ENCODE data around the gene MUS81.

MUS81 gene

GRCh38 chr11:65873318-65874156 is 13.3 kb downstream of the MUS81 start:
- Histone ChIP-seq H3K4me3 (ENCODE audit: insufficient read depth, low read depth, low read length) (peak overlapping the region; percentile 44), H3K4me1 (ENCODE audit: control insufficient read depth, insufficient read depth, low read length) (peaks cover 4% of the 10 kb centered on the region), H3K9me3 (ENCODE audit: control insufficient read depth, low read length) (no peaks in the 10 kb centered on the region), H3K27ac (ENCODE audit: insufficient read depth, low read depth, low read length, poor library complexity, severe bottlenecking) (no peak overlapping the region), H3K27me3 (ENCODE audit: control insufficient read depth, insufficient read depth, low read length, poor library complexity, severe bottlenecking) (peaks cover 19% of the 10 kb centered on the region), H3K36me3 (ENCODE audit: control insufficient read depth, insufficient read depth, low read length) (no peaks in the 10 kb centered on the region)
- WGBS, 2 experiments: 11% methylated on average over 54 of the region's 54 CpGs

GRCh38 chr11:65879617-65880016 is 19.4 kb downstream of the MUS81 start, which contains the start of gene CTSW:
CTSW (plus strand) TSS chr11:65879837; CDS start chr11:65879855, 18 bp downstream.
- WGBS, 2 experiments: 82 to 88% methylated on average over 7 of the region's 7 CpGs
- Histone ChIP-seq H3K4me3 (ENCODE audit: insufficient read depth, low read depth, low read length) (no peak within 1 kb of the TSS), H3K4me1 (ENCODE audit: control insufficient read depth, insufficient read depth, low read length) (peaks cover 3% of the 10 kb centered on the region), H3K9me3 (ENCODE audit: control insufficient read depth, low read length) (no peaks in the 10 kb centered on the region), H3K36me3 (ENCODE audit: control insufficient read depth, insufficient read depth, low read length) (peaks cover 19% of the 10 kb centered on the region), H3K27ac (ENCODE audit: insufficient read depth, low read depth, low read length, poor library complexity, severe bottlenecking) (no peak within 1 kb of the TSS), H3K27me3 (ENCODE audit: control insufficient read depth, insufficient read depth, low read length, poor library complexity, severe bottlenecking) (no peaks in the 10 kb centered on the region)

- no peak overlapping the region for H3K27ac ChIP-seq (ENCODE audit: insufficient read depth, low read depth, low read length, poor library complexity, severe bottlenecking)
- H3K27me3 ChIP-seq (ENCODE audit: control insufficient read depth, insufficient read depth, low read length, poor library complexity, severe bottlenecking): no peaks in the 10 kb centered on the region
- H3K4me1 ChIP-seq (ENCODE audit: control insufficient read depth, insufficient read depth, low read length): peaks cover 3% of the 10 kb centered on the region
- no peak overlapping the region for H3K4me3 ChIP-seq (ENCODE audit: insufficient read depth, low read depth, low read length)
- H3K9me3 ChIP-seq (ENCODE audit: control insufficient read depth, low read length): no peaks in the 10 kb centered on the region
- 90 to 91% methylated on average over 7 of the region's 7 CpGs for WGBS, 2 experiments
- H3K36me3 ChIP-seq (ENCODE audit: control insufficient read depth, insufficient read depth, low read length): peaks cover 19% of the 10 kb centered on the region
These were observed 19.8 kb downstream of the MUS81 start for GRCh38 chr11:65880027-65880426.

GRCh38 chr11:65880844-65881421 is 20.7 kb downstream of the MUS81 start:
- peaks cover 3% of the 10 kb centered on the region for H3K4me1 ChIP-seq (ENCODE audit: control insufficient read depth, insufficient read depth, low read length)

GRCh38 chr11:65882120-65883057 is 22.2 kb downstream of the MUS81 start:
- WGBS, 2 experiments: 95 to 97% methylated on average over 30 of the region's 30 CpGs
- no peaks in the 10 kb centered on the region for H3K27me3 ChIP-seq (ENCODE audit: control insufficient read depth, insufficient read depth, low read length, poor library complexity, severe bottlenecking)
- H3K4me1 ChIP-seq (ENCODE audit: control insufficient read depth, insufficient read depth, low read length): peaks cover 6% of the 10 kb centered on the region
- H3K27ac ChIP-seq (ENCODE audit: insufficient read depth, low read depth, low read length, poor library complexity, severe bottlenecking): no peak overlapping the region
- no peak overlapping the region for H3K4me3 ChIP-seq (ENCODE audit: insufficient read depth, low read depth, low read length)
- peaks cover 22% of the 10 kb centered on the region for H3K36me3 ChIP-seq (ENCODE audit: control insufficient read depth, insufficient read depth, low read length)
- no peaks in the 10 kb centered on the region for H3K9me3 ChIP-seq (ENCODE audit: control insufficient read depth, low read length)

More at GRCh38 chr11:65880844-65881421, 20.7 kb downstream of the MUS81 start:
- H3K9me3 ChIP-seq (ENCODE audit: control insufficient read depth, low read length): no peaks in the 10 kb centered on the region
- no peak overlapping the region for H3K4me3 ChIP-seq (ENCODE audit: insufficient read depth, low read depth, low read length)
- no peaks in the 10 kb centered on the region for H3K27me3 ChIP-seq (ENCODE audit: control insufficient read depth, insufficient read depth, low read length, poor library complexity, severe bottlenecking)
- WGBS, 2 experiments: 92% methylated on average over 7 of the region's 7 CpGs
- H3K27ac ChIP-seq (ENCODE audit: insufficient read depth, low read depth, low read length, poor library complexity, severe bottlenecking): no peak overlapping the region
- peaks cover 19% of the 10 kb centered on the region for H3K36me3 ChIP-seq (ENCODE audit: control insufficient read depth, insufficient read depth, low read length)

GRCh38 chr11:65883058-65883761 is 23.0 kb downstream of the MUS81 start:
- 96 to 98% methylated on average over 12 to 13 of the region's 13 CpGs for WGBS, 2 experiments
- H3K4me3 ChIP-seq (ENCODE audit: insufficient read depth, low read depth, low read length): no peak overlapping the region

GRCh38 chr11:65883786-65884715 is 23.8 kb downstream of the MUS81 start:
- H3K27me3 ChIP-seq (ENCODE audit: control insufficient read depth, insufficient read depth, low read length, poor library complexity, severe bottlenecking): peaks cover 4% of the 10 kb centered on the region
- no peak overlapping the region for H3K4me3 ChIP-seq (ENCODE audit: insufficient read depth, low read depth, low read length)
- H3K36me3 ChIP-seq (ENCODE audit: control insufficient read depth, insufficient read depth, low read length): peaks cover 22% of the 10 kb centered on the region
- H3K27ac ChIP-seq (ENCODE audit: insufficient read depth, low read depth, low read length, poor library complexity, severe bottlenecking): no peak overlapping the region
- 92 to 94% methylated on average over 28 of the region's 28 CpGs for WGBS, 2 experiments
- no peaks in the 10 kb centered on the region for H3K9me3 ChIP-seq (ENCODE audit: control insufficient read depth, low read length)
- H3K4me1 ChIP-seq (ENCODE audit: control insufficient read depth, insufficient read depth, low read length): peaks cover 12% of the 10 kb centered on the region

More at GRCh38 chr11:65883058-65883761, 23.0 kb downstream of the MUS81 start:
- H3K27me3 ChIP-seq (ENCODE audit: control insufficient read depth, insufficient read depth, low read length, poor library complexity, severe bottlenecking): no peaks in the 10 kb centered on the region
- no peaks in the 10 kb centered on the region for H3K9me3 ChIP-seq (ENCODE audit: control insufficient read depth, low read length)
- H3K4me1 ChIP-seq (ENCODE audit: control insufficient read depth, insufficient read depth, low read length): peaks cover 10% of the 10 kb centered on the region
- no peak overlapping the region for H3K27ac ChIP-seq (ENCODE audit: insufficient read depth, low read depth, low read length, poor library complexity, severe bottlenecking)
- H3K36me3 ChIP-seq (ENCODE audit: control insufficient read depth, insufficient read depth, low read length): peaks cover 22% of the 10 kb centered on the region

- H3K4me3 ChIP-seq (ENCODE audit: insufficient read depth, low read depth, low read length): no peak overlapping the region
- WGBS, 2 experiments: 36 to 37% methylated on average over 9 of the region's 9 CpGs
- peaks cover 22% of the 10 kb centered on the region for H3K36me3 ChIP-seq (ENCODE audit: control insufficient read depth, insufficient read depth, low read length)
These were observed 24.5 kb downstream of the MUS81 start for GRCh38 chr11:65884716-65885092.

GRCh38 chr11:65885231-65885630 is 25.0 kb downstream of the MUS81 start:
- Histone ChIP-seq H3K4me3 (ENCODE audit: insufficient read depth, low read depth, low read length) (no peak overlapping the region), H3K27me3 (ENCODE audit: control insufficient read depth, insufficient read depth, low read length, poor library complexity, severe bottlenecking) (peaks cover 16% of the 10 kb centered on the region), H3K9me3 (ENCODE audit: control insufficient read depth, low read length) (no peaks in the 10 kb centered on the region), H3K36me3 (ENCODE audit: control insufficient read depth, insufficient read depth, low read length) (peaks cover 22% of the 10 kb centered on the region), H3K27ac (ENCODE audit: insufficient read depth, low read depth, low read length, poor library complexity, severe bottlenecking) (no peak overlapping the region), H3K4me1 (ENCODE audit: control insufficient read depth, insufficient read depth, low read length) (peaks cover 24% of the 10 kb centered on the region)
- 93 to 97% methylated on average over 7 of the region's 7 CpGs for WGBS, 2 experiments

More at GRCh38 chr11:65884716-65885092, 24.5 kb downstream of the MUS81 start:
- Histone ChIP-seq H3K9me3 (ENCODE audit: control insufficient read depth, low read length) (no peaks in the 10 kb centered on the region), H3K27me3 (ENCODE audit: control insufficient read depth, insufficient read depth, low read length, poor library complexity, severe bottlenecking) (peaks cover 11% of the 10 kb centered on the region), H3K4me1 (ENCODE audit: control insufficient read depth, insufficient read depth, low read length) (peaks cover 18% of the 10 kb centered on the region), H3K27ac (ENCODE audit: insufficient read depth, low read depth, low read length, poor library complexity, severe bottlenecking) (no peak overlapping the region)

All from ectodermal cell (in vitro differentiated cells).